Cardiac ventricle fibroblast (primary cell): ENCODE results near the gene MYH11. TPM values are rescaled to one million over a fixed set of nuclear protein-coding genes. Genes with fewer than 3 reads are reported as not detected.

ENCODE experiments used
- total RNA-seq: library from RNA; depleted of rRNA; stranded (reverse); fragments of >200 nt; gene quantifications from 2 replicates; pipeline ENCODE4 v1.2.3, GENCODE V29; 2015

Gene MYH11
- 0.29 and 0.37 TPM in 2 replicates for total RNA-seq

DNA sequence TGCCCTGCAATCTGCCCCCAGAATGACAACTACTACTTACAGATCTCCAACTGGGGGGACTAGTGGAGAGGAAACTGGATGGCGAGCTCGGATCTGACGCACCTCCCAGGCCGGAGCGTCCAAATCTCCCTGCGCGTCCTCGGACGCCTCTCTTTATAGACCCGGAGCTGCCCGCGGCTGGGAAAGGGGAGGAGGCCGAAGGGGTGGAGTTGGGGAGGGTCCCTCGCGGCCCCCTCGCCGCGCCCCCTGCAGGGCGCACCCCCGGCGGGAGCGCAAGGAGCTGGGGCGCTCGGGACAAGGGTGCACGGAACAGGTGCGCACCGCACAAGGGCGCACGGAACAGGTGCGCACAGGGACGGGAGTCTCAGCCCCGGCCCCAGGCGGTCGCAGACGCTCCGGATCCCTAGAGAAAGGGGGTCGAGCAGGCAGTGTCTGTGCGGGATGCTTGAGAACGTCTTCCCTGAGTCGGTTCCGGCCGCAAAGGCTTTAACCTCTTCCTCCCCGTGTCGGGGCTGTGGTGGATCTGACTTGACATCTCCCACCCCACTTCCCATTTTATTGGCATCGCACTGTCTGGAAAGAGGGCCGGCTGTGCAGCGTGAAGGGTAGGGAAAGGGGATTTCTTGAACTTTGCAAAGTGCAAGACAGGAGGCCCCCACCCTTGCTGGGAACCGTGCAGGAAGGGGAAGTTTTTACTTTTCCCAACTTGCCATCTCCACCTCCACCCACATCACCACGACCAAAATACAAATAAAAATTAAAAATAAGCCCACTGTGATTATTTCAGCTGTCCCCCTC is at the start of gene MYH11:
TSS of gene MYH11 (minus strand) at position 128 of the 798 bp plus-strand sequence. CDS start 18,776 bp downstream, outside the sequence.

DNA sequence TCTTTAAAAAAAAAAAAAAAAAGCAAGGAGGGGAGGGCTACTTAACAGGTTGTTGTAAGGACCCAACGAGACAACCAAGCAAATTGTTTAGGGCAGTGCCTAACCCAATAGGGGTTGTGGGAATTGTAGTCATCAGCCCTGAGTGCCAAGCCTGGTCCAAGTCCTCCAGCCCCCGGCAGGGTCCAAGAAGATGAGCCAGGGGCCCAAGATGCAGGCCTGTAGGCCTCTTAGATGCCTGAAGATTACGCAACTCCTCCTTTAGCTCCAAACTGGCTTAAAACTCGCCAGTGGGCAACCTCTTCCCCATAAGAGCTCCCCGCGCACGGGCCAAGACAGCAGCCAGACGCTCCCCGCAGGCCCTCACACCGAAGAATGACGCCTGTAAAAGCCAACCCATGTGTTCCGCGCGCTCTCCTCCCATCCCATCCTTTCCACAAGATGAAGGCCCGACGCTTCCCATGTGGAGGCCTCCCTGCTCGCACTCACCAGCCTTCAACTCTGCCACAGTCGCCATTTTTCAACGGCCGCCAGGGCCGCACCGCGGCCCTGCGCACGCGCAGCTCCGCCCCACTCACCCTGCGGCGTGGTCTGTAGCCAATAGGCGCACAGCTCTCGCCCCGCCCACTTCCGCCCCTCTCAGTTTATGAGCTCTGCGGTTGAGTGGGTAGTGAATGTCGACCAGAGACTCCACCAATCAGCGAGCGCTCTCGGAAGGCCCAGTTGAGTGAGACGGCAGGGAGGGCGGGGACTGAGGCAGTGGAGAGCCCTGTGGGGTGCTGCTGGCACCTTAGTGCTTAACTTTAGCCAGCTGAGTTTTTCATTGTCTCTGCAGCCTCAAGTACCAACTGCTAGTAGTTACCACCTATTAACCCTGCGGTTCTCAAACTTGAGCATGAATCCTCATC is 31.5 kb upstream of the MYH11 start, which contains the start of gene CEP20:
TSS of gene CEP20 (minus strand) at position 532 of the 905 bp plus-strand sequence. CDS start at position 514, 18 bp downstream.

Other genes starting within 250 kb of the MYH11 start
- gene MARF1, start 213.9 kb downstream of the MYH11 start, total RNA-seq = 17.8 and 20.2 TPM in 2 replicates
- gene NDE1, start 206.8 kb downstream of the MYH11 start, total RNA-seq = 18.9 and 32.3 TPM in 2 replicates
- gene CEP20, start 31.6 kb upstream of the MYH11 start, total RNA-seq = 34.3 and 43.4 TPM in 2 replicates
- gene ABCC1, start 92.6 kb upstream of the MYH11 start, total RNA-seq = 53.6 and 59.9 TPM in 2 replicates